ENCODE data around the gene RAB7B.

The RAB7B gene

DNA sequence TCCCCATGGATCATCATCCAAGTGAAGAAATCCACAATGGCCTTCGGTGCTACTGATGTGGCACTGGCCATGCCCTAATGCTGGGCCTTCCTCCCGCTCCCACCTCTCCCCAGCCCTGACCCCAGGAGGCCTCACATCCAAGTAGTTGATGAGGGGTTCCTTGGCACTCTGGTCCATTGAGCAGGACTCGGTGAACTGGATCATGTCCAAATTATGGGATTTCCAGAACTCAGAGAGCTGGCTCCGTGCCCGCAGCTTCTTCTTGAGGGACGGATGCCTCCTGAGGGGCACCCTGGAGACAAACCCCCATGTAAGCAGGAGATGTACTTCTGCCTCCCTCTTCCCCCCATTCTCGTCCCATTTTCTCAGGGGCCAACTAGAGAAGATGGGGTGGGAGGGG, 19.6 kb upstream of the RAB7B start:
- no peak for DNase-seq (ENCODE audit: low spot score)

DNA sequence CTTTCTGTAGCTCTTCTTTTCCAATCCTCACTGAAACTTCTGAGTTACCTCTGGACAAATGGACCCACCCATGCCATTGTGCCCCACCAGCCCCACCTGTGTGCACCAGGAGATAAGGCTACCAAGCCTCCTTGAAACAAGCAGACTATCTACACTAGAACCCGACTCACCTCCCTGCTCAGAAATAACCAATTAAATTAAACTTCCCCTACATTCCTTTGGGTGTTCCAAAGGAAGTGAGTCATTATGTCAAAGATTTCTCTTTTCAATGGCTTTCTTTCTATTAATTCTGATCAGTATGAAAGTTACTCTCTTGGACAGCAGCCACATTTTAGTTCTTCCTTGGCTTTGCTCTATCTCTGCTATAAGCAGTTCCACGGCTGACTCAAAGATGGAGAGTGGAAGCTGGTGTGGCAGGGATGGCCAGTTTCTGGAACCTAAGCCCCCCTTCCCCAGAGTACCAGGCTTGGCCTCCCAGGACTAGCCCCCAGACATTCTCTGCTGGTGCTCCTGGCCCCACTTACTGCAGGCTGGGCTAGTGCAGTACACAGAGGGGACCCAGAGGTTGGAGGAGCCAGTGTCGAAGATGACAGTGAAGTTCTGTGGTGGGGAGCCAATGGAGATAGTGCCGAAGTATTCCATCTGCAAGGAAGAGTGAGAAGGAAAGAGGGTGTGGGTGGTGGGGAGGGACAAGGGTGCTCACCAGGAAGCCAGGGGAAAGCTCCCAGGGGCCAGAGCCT, 18.6 kb upstream of the RAB7B start:
- DNase-seq (ENCODE audit: low spot score): peak; percentile 81

DNA sequence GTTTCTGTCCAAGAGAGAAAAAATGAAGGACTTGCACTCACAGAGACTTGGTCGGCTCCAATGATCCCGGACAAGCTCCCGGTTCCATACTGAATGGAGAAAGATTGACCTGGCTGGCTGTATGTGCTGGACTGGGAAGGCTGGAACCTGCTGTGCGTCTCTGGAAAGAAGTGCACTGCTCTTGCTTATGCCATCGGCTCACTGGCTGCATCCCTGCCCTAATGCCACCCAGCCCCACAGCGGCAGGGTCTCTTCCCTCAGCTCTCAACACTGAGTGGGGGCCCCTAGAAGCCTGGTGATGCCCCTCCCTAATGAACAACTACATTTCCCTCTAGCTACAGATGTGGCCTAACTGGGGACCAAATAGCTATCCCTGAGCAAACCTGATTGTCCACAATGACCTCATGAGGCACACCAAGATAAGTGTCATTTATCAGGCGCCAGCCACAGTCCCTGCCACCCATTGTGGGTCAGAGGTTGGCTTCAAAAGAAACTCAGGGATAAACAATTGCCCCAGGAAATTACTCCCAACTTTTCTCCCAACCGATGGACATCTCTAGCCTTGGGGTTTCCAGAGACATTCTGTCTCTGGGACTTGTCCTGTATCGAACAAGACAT, 17.9 kb upstream of the RAB7B start:
- no peak for DNase-seq (ENCODE audit: low spot score)

DNA sequence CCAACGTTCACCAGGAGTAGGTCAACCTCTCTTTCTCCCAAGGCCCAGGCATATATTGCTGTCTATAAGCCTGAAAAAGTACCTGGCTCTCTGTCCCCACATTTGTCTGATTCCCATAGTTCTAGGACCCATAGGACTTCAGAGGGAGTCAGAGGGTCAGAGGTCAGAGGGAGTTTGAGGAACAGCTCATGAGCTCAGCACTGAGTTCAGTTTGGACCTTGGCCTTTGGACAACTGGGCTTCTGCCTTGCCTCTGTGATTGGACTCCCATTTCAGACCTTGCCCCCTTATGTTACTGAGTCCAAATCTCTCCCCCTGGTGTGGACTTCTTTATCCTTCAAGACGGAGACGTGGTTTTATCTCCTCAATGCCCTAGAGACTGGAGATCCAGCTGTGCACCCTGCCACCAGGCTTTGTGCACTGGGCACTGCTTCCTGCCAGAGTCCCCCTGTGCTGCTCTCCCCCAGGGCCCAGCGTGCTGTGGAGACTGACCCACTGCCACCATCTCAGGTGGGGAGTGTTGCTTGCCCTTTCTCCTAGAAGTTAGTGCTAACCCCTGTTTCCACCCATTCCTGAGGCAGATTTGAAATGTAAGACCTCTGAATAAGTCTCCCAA, 17.3 kb upstream of the RAB7B start:
- DNase-seq (ENCODE audit: low spot score): no peak

DNA sequence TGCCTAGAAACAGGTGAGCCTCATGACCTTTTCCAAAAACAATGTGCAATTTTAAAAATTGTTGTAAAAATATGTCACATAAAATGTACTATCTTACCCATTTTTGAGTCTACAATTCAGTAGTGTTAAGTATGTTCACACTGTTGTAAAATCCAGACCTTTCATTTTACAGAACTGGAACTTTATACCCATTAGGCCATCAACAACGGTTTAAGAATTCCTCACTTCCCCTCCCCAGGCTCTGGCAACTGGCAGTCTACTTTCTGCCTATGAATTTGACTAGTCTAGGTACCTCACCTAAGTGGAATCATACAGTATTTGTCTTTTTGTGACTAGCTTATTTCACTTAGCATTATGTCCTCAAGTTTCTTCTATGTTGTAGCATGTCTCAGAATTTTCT, 11.9 kb upstream of the RAB7B start:
- no peak for DNase-seq (ENCODE audit: low spot score)

DNA sequence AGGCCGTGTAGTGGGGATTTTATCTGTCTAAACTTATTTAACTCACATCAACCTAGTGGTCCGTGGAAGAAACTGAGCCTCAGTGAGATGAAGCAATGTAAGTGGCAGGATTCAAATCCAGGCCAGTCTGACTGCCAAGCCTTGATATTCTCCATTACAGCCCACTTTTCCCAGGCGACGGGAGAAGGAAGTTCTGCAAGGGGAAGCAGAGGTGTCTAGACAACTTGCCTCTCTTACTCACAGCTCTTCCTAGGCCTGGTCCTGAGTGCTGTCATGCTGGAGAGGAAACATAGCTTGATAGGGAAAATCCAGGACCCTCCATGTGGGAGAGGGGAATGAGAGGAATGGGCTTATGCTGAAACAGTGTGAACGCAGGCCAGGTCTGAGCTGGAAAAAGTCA, 11.4 kb upstream of the RAB7B start:
- DNase-seq (ENCODE audit: low spot score): no peak

DNA sequence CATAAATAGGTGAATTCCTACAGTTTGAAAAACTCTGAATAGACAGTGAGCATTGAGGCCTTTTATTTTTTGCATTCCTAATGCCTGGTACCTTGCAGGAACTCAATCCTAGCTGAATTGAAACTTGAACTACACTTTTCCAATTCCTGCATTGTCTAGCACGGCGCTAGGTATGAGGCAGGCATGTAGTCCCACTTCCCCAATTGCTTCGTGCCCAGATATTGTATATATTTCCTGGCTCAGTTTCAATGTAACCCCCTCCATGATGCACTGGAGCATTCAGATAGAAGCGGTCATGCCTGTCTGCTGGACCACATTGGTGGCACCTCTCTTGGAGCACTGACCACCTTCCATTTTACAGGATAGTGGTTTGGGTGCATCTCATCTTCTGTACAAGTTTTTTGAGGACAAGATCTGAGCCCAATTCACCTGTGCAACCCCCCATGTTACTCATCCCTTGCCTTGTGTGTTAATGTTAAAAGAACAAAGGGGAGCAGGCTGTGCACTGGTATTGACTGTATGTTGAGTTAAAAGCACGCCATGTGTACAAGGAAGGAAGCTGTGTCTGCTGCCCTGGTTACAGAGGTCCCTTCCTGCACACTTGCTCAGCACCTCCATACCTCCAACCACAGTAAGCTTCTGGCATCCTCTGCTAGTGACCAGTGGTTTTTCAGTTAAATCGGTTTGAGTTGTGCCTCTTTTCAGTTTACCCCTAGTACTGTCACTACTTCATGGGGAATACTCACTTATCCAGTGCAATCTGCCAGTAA, 10.0 kb upstream of the RAB7B start:
- no peak for DNase-seq (ENCODE audit: low spot score)

DNA sequence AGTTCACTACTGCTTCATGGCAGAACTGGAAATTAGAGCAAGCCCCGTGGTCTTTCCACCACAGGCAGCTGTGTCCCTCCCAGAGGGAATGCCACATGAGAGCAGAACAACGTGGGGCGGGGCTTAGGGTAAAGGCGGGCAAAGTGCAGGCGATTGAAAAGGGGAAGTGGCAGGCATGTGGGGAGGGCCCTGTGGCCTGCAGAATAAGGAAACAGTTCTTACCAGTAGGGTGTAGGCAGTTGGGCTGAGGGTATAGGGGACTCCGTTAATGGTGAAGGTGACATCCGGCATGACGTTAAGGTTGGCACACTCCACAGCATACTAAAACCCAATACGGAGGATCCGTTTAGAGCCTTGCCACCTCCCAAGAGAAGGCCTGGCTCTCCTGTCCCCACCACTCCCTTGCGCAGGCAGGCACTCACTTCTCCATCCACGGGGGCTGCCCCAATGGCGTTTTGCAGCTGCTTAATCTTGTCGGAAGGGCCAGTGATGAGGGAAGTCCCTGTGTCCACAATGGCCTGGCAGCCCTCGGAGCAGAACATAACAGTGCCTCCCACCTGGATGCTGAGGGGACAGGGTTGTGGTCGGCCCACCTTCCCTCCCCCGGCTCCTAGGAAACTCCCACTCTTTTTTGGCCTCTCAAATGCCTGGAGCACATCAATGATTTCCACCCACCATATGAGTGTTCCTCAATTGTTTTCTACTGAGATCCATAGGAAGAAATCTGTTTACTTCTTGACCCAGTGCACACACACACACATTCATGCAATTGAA, 9.1 kb upstream of the RAB7B start:
- no peak for DNase-seq (ENCODE audit: low spot score)

GRCh38 chr1:206011057-206011456, 7.9 kb upstream of the RAB7B start:
- DNase-seq (ENCODE audit: low spot score): no peak

- no peak for DNase-seq (ENCODE audit: low spot score)
Observed at GRCh38 chr1:206010060-206010459, 6.9 kb upstream of the RAB7B start.

GRCh38 chr1:206006946-206007345, 3.8 kb upstream of the RAB7B start:
- no peak for DNase-seq (ENCODE audit: low spot score)

DNA sequence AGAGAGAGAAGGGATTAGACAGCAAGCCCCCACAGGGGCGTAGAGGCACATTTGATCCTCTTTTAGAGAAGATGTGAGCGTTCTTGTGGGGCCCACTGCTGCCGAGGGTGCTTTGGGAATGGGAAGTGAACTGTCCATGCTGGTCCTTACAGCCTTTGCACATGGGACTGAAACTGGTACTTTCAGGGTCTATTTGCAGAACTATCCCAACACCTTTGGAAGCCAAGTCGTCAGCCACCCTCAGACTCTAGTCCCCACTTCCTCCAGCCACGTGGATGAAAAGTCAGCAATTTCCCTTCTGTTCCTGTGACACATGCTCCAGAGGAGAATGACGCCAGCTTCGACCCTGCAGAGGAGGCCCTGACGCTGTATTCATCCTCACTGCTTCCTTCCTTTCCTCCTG, 2.6 kb upstream of the RAB7B start:
- DNase-seq (ENCODE audit: low spot score): no peak

DNA sequence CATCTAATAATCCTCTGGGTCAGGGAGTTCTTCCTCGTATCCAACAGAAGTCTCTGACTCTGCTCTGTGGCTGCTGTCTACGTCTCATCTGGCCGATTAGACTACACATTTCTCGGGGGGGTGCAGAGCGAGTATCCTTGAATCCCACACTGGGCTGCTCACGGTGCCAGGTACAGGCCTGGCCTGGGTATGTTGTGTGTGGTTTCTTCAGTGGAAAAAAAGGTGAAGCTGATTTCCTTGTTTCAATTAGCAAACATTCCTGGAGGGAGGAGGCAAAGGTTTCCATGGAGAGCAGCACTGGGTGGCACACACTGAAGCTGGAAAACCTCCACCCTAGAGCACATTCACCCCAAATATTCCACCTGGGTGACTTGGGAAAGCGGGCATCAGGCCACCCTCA, 2.0 kb upstream of the RAB7B start:
- DNase-seq (ENCODE audit: low spot score): peak; percentile 7

GRCh38 chr1:206004826-206005225, 1.6 kb upstream of the RAB7B start:
- DNase-seq (ENCODE audit: low spot score): no peak

DNA sequence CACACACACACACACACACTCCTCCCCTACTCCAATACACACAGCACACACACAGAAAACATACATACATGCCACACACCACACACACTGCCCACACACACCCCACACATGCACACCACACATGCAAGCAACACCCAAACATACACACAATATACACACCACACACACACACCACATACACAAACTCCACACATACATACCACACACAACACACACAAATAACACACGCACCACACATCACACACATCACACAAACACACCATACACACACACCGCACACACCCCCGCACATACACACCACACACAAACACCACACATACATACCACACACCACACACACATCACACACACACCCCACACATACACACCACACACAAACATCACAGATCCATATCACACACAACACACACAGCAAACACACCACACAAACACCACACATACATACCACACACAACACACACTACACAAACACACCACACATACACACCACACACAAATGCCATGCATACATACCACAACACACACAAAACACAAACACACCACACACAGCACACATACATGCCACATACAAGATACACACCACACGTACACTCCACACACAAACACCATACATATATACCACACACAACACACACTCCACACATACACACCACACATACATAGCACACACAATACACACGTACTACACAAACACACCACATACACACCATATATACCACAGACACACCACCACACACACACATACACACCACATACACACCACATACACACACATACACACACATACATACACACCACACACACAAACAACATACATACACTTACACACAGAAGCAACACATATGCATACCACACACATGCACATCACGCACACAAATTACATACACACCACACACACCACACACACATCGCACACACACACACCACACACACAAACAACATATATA, 932 bp upstream of the RAB7B start:
- no peak for DNase-seq (ENCODE audit: low spot score)

DNA sequence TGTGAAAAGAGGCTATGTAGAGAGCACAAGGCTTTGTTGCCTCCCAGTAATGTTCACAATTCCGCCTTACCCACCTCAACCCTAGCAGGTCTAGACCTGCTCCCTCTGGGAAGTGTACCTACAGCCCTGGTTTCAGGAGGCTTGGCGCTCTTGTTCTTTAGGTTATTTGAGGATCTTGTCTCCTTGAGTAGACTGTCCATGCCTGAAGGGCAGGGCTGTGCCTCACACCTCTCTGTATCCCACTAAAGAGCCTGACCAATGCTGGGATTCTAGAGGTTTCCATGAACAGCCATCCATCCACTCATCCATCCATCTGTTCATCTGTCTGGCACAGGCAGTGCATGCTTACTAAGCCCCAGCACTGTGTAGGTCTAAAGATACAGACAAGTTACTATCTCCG, 1.0 kb downstream of the RAB7B start:
- DNase-seq (ENCODE audit: low spot score): no peak

DNA sequence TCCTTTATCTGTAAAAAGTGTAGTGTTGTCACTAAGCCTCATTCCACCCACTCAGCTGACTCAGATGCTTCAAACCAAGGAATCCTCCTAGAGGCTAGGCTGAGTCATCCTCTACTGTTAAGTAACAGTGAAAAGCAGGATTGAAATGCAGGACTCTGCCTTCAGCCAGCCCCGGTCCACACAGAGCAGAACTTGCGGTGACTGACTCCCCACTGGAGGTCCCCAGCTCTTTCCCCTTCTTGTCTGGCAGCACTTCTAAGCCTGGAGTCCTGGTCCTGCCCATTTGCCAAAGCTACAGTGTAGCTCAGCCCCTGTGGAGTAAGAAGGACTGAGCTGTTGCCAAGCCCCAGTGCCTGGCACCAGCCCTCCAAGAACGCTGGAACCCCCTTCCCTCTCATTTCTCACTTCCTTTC, 1.7 kb downstream of the RAB7B start:
- DNase-seq (ENCODE audit: low spot score): peak; percentile 88

DNA sequence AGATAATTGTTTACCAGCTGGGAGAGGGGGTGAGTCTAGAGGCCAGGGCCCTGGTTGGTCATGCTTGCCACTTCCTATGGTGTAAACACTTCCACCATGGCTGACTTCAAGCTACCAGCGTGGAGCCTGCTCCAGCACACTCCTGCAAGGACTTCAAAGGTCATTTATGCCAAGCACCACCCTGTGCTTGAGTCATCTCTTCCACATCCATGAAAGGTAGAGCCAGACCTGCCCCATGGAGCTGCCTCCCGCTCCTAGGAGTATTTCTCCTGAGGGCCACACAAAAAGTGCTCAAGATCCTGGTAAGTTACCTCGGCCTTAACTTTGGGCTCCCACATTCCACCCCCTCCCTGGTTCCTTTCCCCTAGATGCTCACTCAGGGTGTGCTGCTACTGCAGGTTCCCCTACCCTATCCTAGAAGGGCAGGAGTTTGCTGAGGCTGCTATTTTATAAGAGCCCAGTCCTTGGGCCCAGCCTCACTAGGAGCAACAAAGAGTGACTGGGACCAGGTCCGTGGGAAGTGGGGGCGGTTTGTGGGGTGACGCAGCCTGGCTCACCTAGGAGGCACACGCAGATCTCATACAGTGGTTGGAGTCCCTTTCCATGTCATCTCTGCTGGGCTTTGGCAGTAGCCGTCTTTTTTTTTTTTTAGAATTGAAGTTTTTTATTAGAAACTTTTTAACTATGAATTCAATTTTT, 2.4 kb downstream of the RAB7B start:
- peak; percentile 36 for DNase-seq (ENCODE audit: low spot score)

- no peak for DNase-seq (ENCODE audit: low spot score)
Observed at GRCh38 chr1:205998457-205999241, 4.5 kb downstream of the RAB7B start.

Measured in kidney tubule cell (primary cell).